COR-L47 (cell line): ENCODE results near the gene UQCRQ.

Source experiments
- DNase-seq: peaks from one replicate; lab custom pipeline; 2025; lab: John Stamatoyannopoulos, UW

Gene UQCRQ

GRCh38 chr5:132870801-132871200 lies 4.4 kb downstream of the UQCRQ start:
- DNase-seq = no peak

- DNase-seq = no peak
Observed at GRCh38 chr5:132871459-132872284, 5.2 kb downstream of the UQCRQ start.

DNA sequence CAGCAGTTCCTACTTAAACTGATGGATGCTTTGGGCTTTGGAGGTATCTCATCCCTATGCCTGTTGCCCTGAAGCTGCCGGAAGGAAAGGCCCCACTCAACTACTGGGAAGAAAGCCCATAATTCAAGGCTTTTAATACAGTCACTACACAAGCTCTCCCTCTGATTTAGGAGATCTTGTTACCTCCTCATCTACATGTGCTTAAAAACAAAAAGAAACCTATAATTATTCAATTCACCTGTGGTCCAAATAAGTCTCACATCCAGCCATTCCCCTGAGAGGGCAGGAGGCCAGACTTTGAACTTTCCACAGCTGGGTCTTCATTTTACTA lies 6.3 kb downstream of the UQCRQ start:
- DNase-seq = no peak

GRCh38 chr5:132873119-132873929 lies 6.9 kb downstream of the UQCRQ start, which contains the start of gene LEAP2:
LEAP2 (plus strand) TSS chr5:132873668; CDS start chr5:132873695, 27 bp downstream.
- no peak for DNase-seq

- DNase-seq = no peak
Observed at GRCh38 chr5:132873930-132874271, 7.5 kb downstream of the UQCRQ start.

DNA sequence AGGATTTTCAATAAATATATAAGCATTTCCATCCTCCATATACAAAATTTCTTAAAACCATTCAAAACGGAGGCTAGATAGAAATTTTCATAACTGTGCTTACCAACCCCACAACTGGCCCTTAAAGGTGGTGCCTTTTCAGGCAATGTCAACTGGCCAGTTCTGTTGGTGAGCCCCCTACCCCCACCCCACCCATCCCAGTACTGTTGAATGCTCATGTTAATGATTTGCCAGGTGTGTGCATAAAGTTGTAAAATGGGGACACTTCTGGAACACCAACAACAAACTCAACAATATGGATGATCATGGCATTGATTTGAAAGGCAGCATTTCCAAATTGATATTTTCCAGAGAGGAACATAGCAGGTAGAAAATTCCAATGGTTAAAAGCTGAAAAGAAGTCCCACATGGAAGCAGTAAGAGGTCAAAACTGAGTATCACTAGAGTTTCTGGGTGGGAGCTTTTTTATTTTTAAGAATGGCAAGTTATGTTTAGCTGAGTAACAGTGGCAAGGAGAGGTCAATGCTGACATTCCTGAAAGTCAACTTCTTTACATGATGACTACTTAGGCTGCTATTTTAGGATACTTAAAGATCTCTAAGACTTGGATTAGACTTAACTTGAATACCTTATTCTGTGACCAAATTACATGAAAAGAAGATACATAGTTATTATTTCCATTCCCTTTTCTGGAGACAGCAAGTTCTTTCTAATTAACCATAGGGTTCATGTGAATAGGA lies 9.7 kb downstream of the UQCRQ start:
- DNase-seq = no peak

- DNase-seq = no peak
Observed at GRCh38 chr5:132877466-132877865, 11.0 kb downstream of the UQCRQ start.

DNA sequence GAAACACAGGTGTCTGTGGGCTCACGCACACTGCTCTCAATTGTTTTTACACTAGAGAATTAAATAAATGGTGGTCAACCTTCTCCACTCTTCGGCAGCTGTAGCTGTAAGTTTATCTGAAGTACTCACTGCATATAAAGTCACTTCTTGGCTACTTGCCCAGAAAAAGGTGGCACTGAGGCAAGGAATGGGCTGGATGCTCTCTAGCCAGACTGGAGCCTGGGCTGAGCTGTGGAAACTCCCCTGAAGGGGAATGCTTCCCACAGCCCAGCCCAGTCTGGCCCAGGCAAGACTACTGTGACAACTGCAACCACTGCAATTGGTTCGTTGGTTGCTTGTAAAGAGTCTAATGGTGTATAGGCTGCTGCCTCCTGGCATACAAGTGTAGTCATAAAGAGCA lies 11.5 kb downstream of the UQCRQ start:
- peak; percentile 8 for DNase-seq

DNA sequence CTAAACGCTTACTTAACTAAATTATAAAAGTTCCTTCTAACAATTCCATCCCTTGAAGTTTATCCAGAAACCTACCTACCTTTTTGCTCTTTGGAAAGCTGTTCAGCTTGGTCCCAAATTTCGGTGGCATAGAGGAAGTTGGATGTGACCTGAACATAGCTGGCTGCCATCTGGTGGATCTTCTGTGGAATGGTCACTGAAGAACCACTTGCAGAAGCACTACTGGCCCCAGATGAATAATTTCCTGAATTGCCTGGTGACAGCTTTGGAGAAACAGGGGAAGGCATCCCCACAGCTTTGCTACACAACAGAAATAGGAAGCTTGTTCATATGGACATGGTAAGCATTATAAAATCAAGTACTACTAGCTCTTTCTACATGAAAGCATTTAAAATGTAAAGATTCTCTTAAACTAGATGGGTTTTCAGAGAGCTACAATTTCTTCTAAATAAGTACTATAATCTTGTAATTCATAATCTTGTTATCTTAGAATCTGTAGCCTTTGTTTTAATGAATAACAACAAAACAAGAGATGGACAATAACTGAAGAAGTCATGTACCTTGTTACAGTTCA lies 16.9 kb downstream of the UQCRQ start:
- peak; percentile 65 for DNase-seq

DNA sequence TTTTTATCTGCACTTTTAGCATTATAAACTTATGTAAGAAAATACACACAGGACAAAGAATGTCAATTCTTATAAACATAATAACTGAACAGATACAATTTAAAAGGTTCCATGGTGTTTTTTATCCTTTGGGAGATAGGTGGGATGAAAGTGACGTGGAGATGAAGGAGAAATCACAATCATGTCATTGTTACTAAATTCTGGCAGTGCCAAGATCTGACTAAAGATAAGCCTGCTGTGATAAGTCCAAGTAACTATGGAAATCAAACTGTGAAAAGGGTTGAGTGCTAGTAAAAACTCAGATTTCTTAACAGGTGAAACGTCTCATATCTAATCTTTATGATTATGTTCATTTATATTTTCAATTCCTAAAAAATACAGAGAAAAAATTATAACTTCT lies 18.1 kb downstream of the UQCRQ start:
- DNase-seq = no peak

GRCh38 chr5:132886064-132886823 lies 19.8 kb downstream of the UQCRQ start:
- DNase-seq = no peak

GRCh38 chr5:132887283-132887682 lies 20.8 kb downstream of the UQCRQ start:
- DNase-seq = no peak

- DNase-seq = no peak
Observed at GRCh38 chr5:132889501-132889900, 23.1 kb downstream of the UQCRQ start.

DNA sequence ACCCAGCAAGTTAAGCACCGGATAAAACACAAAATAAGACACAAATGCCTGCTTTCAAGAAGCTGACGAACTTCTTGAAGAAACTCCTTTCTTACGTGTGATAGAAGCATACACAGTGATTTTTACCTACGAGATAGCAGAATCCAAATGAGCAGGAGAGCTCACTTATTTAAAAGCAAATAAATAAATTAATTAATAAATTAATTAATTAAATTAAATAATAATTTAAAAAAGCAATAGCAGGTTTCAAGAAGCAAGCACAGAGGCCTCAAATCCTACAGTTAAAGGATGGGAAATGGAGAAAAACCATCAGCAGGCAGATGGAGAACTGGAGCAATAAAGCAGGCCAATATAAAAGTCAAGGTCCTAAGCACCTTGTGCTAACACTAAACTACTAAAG lies 24.4 kb downstream of the UQCRQ start:
- DNase-seq = no peak

GRCh38 chr5:132895719-132896305 lies 29.4 kb downstream of the UQCRQ start:
- DNase-seq = no peak

DNA sequence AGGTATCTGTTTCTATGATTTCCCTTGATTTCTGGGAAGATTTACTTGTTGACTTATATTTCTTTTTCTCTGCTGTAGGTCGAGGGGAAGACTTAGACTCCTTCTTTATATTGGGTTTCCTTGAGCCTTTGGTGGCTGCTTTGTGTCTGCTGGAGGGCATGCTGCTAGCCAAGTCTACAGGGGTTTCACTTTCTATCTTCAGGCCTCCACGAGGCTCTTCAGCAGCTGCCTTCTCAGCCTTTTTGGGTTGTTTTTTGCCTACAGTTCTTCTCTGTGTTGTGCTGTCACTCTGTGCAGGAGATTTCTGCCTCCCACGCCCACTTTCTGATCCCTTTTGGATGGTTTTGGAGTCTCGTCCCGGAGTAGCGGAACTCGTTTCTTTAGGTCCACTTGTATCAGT lies 30.2 kb downstream of the UQCRQ start:
- no peak for DNase-seq

DNA sequence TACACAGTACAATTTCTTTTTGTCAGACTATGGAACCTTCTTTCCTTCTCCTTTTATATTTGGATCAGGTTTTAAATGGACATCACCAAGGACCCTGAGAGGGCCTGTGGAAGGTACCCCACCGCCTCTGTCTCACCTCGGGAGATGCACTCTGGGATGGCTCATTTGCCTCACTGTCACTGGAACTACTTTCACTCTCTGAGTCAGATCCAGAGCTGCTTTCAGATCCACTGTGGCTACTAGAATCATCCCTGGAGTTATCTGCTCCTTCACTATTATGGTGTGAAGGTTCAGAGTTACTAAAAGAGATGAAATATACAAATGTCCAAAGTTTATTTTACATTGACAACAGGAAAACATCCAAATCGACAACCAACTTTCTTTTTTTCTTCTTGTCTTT lies 31.7 kb downstream of the UQCRQ start:
- no peak for DNase-seq

DNA sequence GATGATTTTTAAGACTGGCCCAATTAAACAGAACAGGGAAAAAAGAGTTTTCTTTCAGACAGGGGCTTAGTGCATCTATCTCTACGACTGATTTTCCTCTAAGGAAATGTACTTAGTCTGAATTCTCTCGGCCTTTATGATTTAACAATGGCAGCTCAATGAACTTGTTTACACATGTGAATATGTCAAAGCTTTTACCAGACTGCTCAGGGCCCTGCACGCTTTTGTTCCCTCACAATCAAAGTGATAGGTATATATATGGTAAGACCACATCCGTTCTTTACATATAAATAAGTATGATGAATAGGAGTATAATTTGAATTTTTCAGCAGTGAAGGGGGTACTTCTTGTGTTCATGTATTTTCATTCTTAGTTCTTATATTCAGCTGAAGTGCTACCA lies 34.6 kb downstream of the UQCRQ start:
- DNase-seq = no peak

GRCh38 chr5:132901730-132902129 lies 35.3 kb downstream of the UQCRQ start:
- DNase-seq = no peak

- peak; percentile 19 for DNase-seq
Observed at GRCh38 chr5:132905938-132906337, 39.5 kb downstream of the UQCRQ start.

GRCh38 chr5:132907161-132907560 lies 40.7 kb downstream of the UQCRQ start:
- DNase-seq = no peak
